Ishikawa (cell line): ENCODE measurements around the gene RPRD2.

Source experiments
- CEBPB ChIP-seq: IDR thresholded peaks from 2 replicates; pipeline ENCODE4 v1.6.1; 2012
- CREB1 ChIP-seq: IDR thresholded peaks from 2 replicates; pipeline ENCODE4 v1.6.1; 2012; ENCODE audit warnings: low read depth
- EGR1 ChIP-seq: IDR thresholded peaks from 2 replicates; pipeline ENCODE4 v1.6.1; 2012
- EP300 ChIP-seq: IDR thresholded peaks from 2 replicates; pipeline ENCODE4 v1.6.1; 2012; ENCODE audit warnings: borderline replicate concordance
- FOXM1 ChIP-seq: IDR thresholded peaks from 2 replicates; pipeline ENCODE4 v1.6.1; 2012; ENCODE audit warnings: low read depth, borderline replicate concordance
- NFIC ChIP-seq: IDR thresholded peaks from 2 replicates; pipeline ENCODE4 v1.6.1; 2012
- RAD21 ChIP-seq: IDR thresholded peaks from 2 replicates; pipeline ENCODE4 v1.6.1; 2012; ENCODE audit warnings: low read depth
- TAF1 ChIP-seq: IDR thresholded peaks from 2 replicates; pipeline ENCODE4 v1.6.1; 2012; ENCODE audit warnings: low read depth, mild to moderate bottlenecking
- TCF12 ChIP-seq: IDR thresholded peaks from 2 replicates; pipeline ENCODE4 v1.6.1; 2012; ENCODE audit warnings: low read depth
- TEAD4 ChIP-seq: IDR thresholded peaks from 2 replicates; pipeline ENCODE4 v1.6.1; 2012
- YY1 ChIP-seq: IDR thresholded peaks from 2 replicates; pipeline ENCODE4 v1.6.1; 2012; ENCODE audit warnings: low read depth
- ZBTB7A ChIP-seq: IDR thresholded peaks from 2 replicates; pipeline ENCODE4 v1.6.1; 2012; ENCODE audit warnings: low read depth
- TF ChIP-seq, protein P1 (sequence below): IDR thresholded peaks from 2 replicates; pipeline ENCODE4 v1.6.1; 2012
- TF ChIP-seq, protein P2 (sequence below): IDR thresholded peaks from 2 replicates; pipeline ENCODE4 v1.6.1; 2012; ENCODE audit warnings: low read depth, mild to moderate bottlenecking
- TF ChIP-seq, protein P3 (sequence below): IDR thresholded peaks from 2 replicates; pipeline ENCODE4 v1.6.1; 2012

The RPRD2 gene

DNA sequence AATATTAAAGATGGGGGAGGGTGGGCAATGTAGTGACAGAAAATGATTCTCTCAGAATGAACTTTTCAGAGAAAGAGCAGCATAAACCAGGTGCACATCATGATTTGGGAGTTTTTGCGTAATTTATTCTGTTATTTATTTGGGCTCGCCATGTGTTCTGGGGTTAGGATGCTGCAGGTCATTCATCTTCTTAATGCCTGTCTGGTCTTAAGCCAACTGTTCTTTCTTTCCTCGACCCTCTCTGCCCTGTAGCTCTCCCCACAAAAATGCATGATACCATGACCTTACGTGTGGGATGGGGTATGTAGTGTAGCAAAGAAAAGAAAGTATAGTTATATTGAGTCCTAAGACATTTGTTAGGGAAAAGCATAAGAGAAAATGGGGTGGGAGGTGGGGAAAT lies 110.9 kb downstream of the RPRD2 start:
- TF ChIP-seq EGR1, result no peak
- TF ChIP-seq, protein P1, sequence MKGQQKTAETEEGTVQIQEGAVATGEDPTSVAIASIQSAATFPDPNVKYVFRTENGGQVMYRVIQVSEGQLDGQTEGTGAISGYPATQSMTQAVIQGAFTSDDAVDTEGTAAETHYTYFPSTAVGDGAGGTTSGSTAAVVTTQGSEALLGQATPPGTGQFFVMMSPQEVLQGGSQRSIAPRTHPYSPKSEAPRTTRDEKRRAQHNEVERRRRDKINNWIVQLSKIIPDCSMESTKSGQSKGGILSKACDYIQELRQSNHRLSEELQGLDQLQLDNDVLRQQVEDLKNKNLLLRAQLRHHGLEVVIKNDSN, result no peak
- no peak for TF ChIP-seq RAD21
- TF ChIP-seq TAF1, result no peak
- TF ChIP-seq TCF12, result no peak
- TF ChIP-seq TEAD4, result no peak
- no peak for TF ChIP-seq CEBPB
- TF ChIP-seq NFIC, result no peak
- no peak for TF ChIP-seq CREB1
- TF ChIP-seq EP300, result no peak
- no peak for TF ChIP-seq ZBTB7A
- no peak for TF ChIP-seq YY1

DNA sequence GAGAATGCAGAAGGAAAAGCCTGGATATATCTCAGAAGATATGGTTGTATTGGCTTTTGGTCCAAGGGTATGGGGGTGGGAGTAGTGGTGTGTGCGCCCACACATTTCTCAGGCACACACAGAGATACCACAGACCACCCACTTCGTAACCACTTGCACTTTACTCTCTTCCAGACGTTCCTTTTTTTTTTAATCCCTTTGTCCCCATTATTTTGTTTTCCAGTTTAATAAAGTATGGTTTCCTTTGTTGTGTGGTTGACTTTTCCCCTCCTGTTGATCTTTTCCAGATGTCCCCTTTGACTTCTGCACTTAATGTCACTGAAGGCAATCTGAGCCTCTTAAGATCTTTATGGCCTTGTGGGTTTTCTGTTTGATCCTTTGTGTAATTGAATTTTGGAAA lies 112.8 kb downstream of the RPRD2 start:
- TF ChIP-seq TAF1 (no peak), RAD21 (no peak), TEAD4 (no peak), ZBTB7A (no peak), EGR1 (no peak), TCF12 (no peak), NFIC (no peak)
- TF ChIP-seq, protein P1, result no peak
- TF ChIP-seq, protein P2, sequence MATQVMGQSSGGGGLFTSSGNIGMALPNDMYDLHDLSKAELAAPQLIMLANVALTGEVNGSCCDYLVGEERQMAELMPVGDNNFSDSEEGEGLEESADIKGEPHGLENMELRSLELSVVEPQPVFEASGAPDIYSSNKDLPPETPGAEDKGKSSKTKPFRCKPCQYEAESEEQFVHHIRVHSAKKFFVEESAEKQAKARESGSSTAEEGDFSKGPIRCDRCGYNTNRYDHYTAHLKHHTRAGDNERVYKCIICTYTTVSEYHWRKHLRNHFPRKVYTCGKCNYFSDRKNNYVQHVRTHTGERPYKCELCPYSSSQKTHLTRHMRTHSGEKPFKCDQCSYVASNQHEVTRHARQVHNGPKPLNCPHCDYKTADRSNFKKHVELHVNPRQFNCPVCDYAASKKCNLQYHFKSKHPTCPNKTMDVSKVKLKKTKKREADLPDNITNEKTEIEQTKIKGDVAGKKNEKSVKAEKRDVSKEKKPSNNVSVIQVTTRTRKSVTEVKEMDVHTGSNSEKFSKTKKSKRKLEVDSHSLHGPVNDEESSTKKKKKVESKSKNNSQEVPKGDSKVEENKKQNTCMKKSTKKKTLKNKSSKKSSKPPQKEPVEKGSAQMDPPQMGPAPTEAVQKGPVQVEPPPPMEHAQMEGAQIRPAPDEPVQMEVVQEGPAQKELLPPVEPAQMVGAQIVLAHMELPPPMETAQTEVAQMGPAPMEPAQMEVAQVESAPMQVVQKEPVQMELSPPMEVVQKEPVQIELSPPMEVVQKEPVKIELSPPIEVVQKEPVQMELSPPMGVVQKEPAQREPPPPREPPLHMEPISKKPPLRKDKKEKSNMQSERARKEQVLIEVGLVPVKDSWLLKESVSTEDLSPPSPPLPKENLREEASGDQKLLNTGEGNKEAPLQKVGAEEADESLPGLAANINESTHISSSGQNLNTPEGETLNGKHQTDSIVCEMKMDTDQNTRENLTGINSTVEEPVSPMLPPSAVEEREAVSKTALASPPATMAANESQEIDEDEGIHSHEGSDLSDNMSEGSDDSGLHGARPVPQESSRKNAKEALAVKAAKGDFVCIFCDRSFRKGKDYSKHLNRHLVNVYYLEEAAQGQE, result no peak

DNA sequence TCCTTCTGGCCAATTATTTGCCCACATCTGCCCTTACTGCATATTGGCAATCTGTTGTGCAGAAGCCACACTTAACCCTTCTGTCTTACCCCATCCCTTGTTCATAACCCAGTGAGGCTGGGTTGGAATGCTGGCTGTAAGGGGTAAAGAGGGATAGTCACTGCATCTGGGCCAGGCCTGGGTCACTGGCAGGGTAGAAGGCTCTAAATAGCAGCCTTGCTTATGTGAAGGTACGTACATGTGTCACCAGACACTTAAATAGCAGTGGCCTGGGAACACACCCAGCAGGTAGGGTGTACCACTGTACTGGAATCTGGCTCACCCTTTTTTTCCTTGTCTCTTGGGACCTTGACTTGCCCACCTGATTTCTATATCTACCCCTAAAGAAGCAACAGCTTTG lies 113.4 kb downstream of the RPRD2 start:
- TF ChIP-seq, protein P1, result no peak
- TF ChIP-seq RAD21 (no peak), EGR1 (no peak), CEBPB (no peak), TEAD4 (no peak), EP300 (no peak), NFIC (no peak), TCF12 (no peak), TAF1 (no peak), ZBTB7A (no peak), FOXM1 (no peak), YY1 (no peak), CREB1 (no peak)
- TF ChIP-seq, protein P2, result no peak
- TF ChIP-seq, protein P3, sequence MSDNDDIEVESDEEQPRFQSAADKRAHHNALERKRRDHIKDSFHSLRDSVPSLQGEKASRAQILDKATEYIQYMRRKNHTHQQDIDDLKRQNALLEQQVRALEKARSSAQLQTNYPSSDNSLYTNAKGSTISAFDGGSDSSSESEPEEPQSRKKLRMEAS, result no peak

DNA sequence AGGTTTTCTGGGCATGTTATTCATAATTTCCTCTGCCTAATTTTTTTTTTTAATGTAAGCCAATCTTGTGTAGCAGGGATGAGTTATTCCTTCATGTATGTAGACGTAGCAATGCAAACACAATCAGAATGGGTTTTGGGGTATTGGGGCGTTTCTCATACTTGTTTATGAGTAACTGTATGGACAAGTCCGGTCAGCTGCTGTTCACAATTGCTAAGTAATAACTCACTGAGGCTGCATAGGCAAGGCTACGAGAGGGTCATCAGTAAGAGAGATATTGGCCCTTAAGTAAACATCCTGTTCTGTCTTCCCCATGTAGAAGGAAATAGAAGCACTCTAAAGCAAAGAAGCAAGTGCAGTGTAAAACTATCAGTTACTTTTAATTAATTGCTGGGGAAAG lies 113.8 kb downstream of the RPRD2 start:
- TF ChIP-seq, protein P2, result no peak
- no peak for TF ChIP-seq NFIC
- TF ChIP-seq EP300, result no peak
- no peak for TF ChIP-seq TAF1
- TF ChIP-seq, protein P1, result no peak
- no peak for TF ChIP-seq ZBTB7A
- TF ChIP-seq, protein P3, result no peak
